H1 (cell line): Measurements from ENCODE around the gene CACNA2D1. TPM values are rescaled to one million over a fixed set of nuclear protein-coding genes. Genes with fewer than 3 reads are reported as not detected.

Experiments
- CTCF ChIA-PET: fragments of 300-600 bp; sonication (Branson Sonifier 250); formaldehyde crosslinking; loops from one replicate; lab custom pipeline; 2021; ENCODE audit not compliant: partially characterized antibody; lab: Charles Lee
- POLR2A ChIA-PET: fragments of 300-600 bp; sonication (Branson Sonifier 250); formaldehyde crosslinking; loops from one replicate; lab custom pipeline; 2021; ENCODE audit warnings: inconsistent platforms; ENCODE audit not compliant: partially characterized antibody; lab: Charles Lee
- DNase-seq, 2 experiments: peaks; one replicate each; pipeline versions ENCODE4 v3.0.0 to v3.0.0-alpha.2; 2010 to 2022; ENCODE audit warnings: low spot score in 2 of 2, low read depth in 1 of 2, mixed read lengths in 1 of 2
- FAIRE-seq: peaks from 2 replicates; lab custom pipeline; 2011; peaks lifted over from hg19 to GRCh38; lab: Jason Lieb, UNC
- H2AFZ ChIP-seq: 2 replicates; pipeline ENCODE4 v1.8.1; 2012; ENCODE audit warnings: low read length, inconsistent platforms
- H2AK5ac ChIP-seq: 2 replicates; pipeline ENCODE4 v1.6.1; 2013; ENCODE audit warnings: low read depth, low read length
- H2BK120ac ChIP-seq: replicated peaks from 2 replicates; pipeline ENCODE3; 2013; ENCODE audit warnings: low read depth, low read length, inconsistent platforms
- H2BK12ac ChIP-seq: 2 replicates; pipeline ENCODE4 v1.6.1; 2013; ENCODE audit warnings: low read depth, low read length
- H2BK15ac ChIP-seq: 2 replicates; pipeline ENCODE4 v1.6.1; 2013; ENCODE audit warnings: low read length
- H2BK20ac ChIP-seq: 2 replicates; pipeline ENCODE4 v1.6.1; 2013; ENCODE audit warnings: low read length
- H2BK5ac ChIP-seq: 2 replicates; pipeline ENCODE4 v1.6.1; 2013; ENCODE audit warnings: low read depth, low read length
- H3K14ac ChIP-seq: 2 replicates; pipeline ENCODE4 v1.6.1; 2013; ENCODE audit warnings: inconsistent platforms; ENCODE audit not compliant: insufficient read length
- H3K18ac ChIP-seq: 2 replicates; pipeline ENCODE4 v1.6.1; 2013; ENCODE audit warnings: low read length; ENCODE audit errors: extremely low read depth
- H3K23ac ChIP-seq: 2 replicates; pipeline ENCODE4 v1.6.1; 2013; ENCODE audit warnings: inconsistent platforms; ENCODE audit not compliant: insufficient read length
- H3K23me2 ChIP-seq: 2 replicates; pipeline ENCODE4 v1.6.1; 2013; ENCODE audit warnings: low read depth, low read length
- H3K27ac ChIP-seq: 2 replicates; pipeline ENCODE4 v1.6.1; 2011; ENCODE audit warnings: low read depth, low read length, inconsistent platforms
- H3K27me3 ChIP-seq, 4 experiments: replicated peaks in 1 of 4; 1 replicate in 1 of 4; 2 replicates in 3 of 4; pipeline versions ENCODE4 v1.6.1 to v1.8.1; 2011 to 2013; ENCODE audit warnings: low read length in 3 of 4, mild to moderate bottlenecking in 3 of 4, inconsistent platforms in 2 of 4, mixed read lengths in 2 of 4, moderate library complexity in 1 of 4; ENCODE audit not compliant: control insufficient read depth in 3 of 4, insufficient read depth in 3 of 4; ENCODE audit errors: extremely low read depth in 1 of 4
- H3K36me3 ChIP-seq, 4 experiments: 2 replicates each; pipeline versions ENCODE4 v1.6.1 to v1.8.1; 2011 to 2013; ENCODE audit warnings: mild to moderate bottlenecking in 4 of 4, low read length in 3 of 4, moderate library complexity in 2 of 4, control low read depth in 1 of 4, inconsistent platforms in 1 of 4; ENCODE audit not compliant: insufficient read depth in 4 of 4, control insufficient read depth in 2 of 4
- H3K4ac ChIP-seq: replicated peaks from 2 replicates; pipeline ENCODE3; 2013; ENCODE audit warnings: low read length, low read depth, mixed read lengths, inconsistent platforms; ENCODE audit not compliant: insufficient read length
- H3K4me1 ChIP-seq, 4 experiments: replicated peaks in 1 of 4; 1 replicate in 1 of 4; 2 replicates in 3 of 4; pipeline versions ENCODE4 v1.6.1 to v1.8.1; 2011 to 2013; ENCODE audit warnings: low read length in 3 of 4, inconsistent platforms in 2 of 4, mixed read lengths in 1 of 4; ENCODE audit not compliant: insufficient read depth in 4 of 4, control insufficient read depth in 3 of 4
- H3K4me2 ChIP-seq, 2 experiments: 2 replicates each; pipeline versions ENCODE4 v1.6.1 to v1.8.1; 2011 to 2013; ENCODE audit warnings: low read depth in 2 of 2, low read length in 2 of 2, control low read depth in 1 of 2, inconsistent platforms in 1 of 2, mild to moderate bottlenecking in 1 of 2; ENCODE audit not compliant: insufficient read depth in 1 of 2
- H3K4me3 ChIP-seq, 4 experiments: fragments of 200-600, 300-600 bp in 1 of 4; sonication (generic), shearing (Covaris generic), sonication (Bioruptor Twin) in 1 of 4; 2 replicates each; pipeline versions ENCODE4 v1.5.1 to v1.8.1; 2011 to 2016; ENCODE audit warnings: low read length in 4 of 4, low read depth in 3 of 4, control low read depth in 2 of 4, inconsistent platforms in 2 of 4, mild to moderate bottlenecking in 2 of 4, mixed read lengths in 1 of 4, moderate library complexity in 1 of 4; ENCODE audit not compliant: insufficient read depth in 2 of 4; ENCODE audit errors: extremely low read depth in 1 of 4
- H3K56ac ChIP-seq: replicated peaks from 2 replicates; pipeline ENCODE3; 2013; ENCODE audit warnings: low read depth, mild to moderate bottlenecking, mixed read lengths, low read length, inconsistent platforms; ENCODE audit not compliant: insufficient read length
- H3K79me1 ChIP-seq: 2 replicates; pipeline ENCODE4 v1.6.1; 2013; ENCODE audit warnings: low read depth, low read length, control low read depth
- H3K79me2 ChIP-seq, 2 experiments: 2 replicates each; pipeline versions ENCODE4 v1.6.1 to v1.8.1; 2012 to 2013; ENCODE audit warnings: low read length in 2 of 2, mild to moderate bottlenecking in 2 of 2, inconsistent platforms in 1 of 2; ENCODE audit not compliant: insufficient read depth in 2 of 2, control insufficient read depth in 1 of 2
- H3K9ac ChIP-seq, 4 experiments: replicated peaks in 1 of 4; 1 replicate in 1 of 4; 2 replicates in 3 of 4; pipeline versions ENCODE4 v1.6.1 to v1.8.1; 2011 to 2013; ENCODE audit warnings: low read depth in 3 of 4, low read length in 3 of 4, control low read depth in 2 of 4, mild to moderate bottlenecking in 2 of 4, moderate library complexity in 2 of 4, inconsistent platforms in 1 of 4; ENCODE audit errors: extremely low read depth in 1 of 4
- H3K9me3 ChIP-seq, 2 experiments: 2 replicates each; pipeline versions ENCODE4 v1.6.1 to v1.8.1; 2012 to 2013; ENCODE audit warnings: mild to moderate bottlenecking in 2 of 2, moderate library complexity in 2 of 2, control low read depth in 1 of 2, inconsistent platforms in 1 of 2, low read depth in 1 of 2, low read length in 1 of 2, mixed read lengths in 1 of 2; ENCODE audit not compliant: insufficient read depth in 2 of 2
- H4K20me1 ChIP-seq, 2 experiments: replicated peaks in 1 of 2; 2 replicates each; pipeline versions ENCODE3 to v1.8.1; 2011 to 2013; ENCODE audit warnings: inconsistent platforms in 2 of 2, low read length in 2 of 2, mild to moderate bottlenecking in 1 of 2; ENCODE audit not compliant: insufficient read depth in 2 of 2, control insufficient read depth in 1 of 2
- H4K5ac ChIP-seq: 2 replicates; pipeline ENCODE4 v1.6.1; 2013; ENCODE audit warnings: low read length, low read depth, mixed read lengths, inconsistent platforms; ENCODE audit not compliant: insufficient read length
- H4K8ac ChIP-seq: 2 replicates; pipeline ENCODE4 v1.8.0; 2013; ENCODE audit warnings: mild to moderate bottlenecking, moderate library complexity, low read length, inconsistent platforms; ENCODE audit not compliant: insufficient read depth; ENCODE audit errors: extremely low read depth
- H4K91ac ChIP-seq: replicated peaks from 2 replicates; pipeline ENCODE3; 2013; ENCODE audit warnings: low read length, mixed read lengths, inconsistent platforms; ENCODE audit not compliant: insufficient read length
- ATF3 ChIP-seq: IDR thresholded peaks from 2 replicates; pipeline ENCODE4 v1.6.1; 2011; ENCODE audit warnings: low read depth, mild to moderate bottlenecking, low read length; ENCODE audit not compliant: insufficient read depth
- BACH1 ChIP-seq: IDR thresholded peaks from 2 replicates; pipeline ENCODE4 v1.6.1; 2012; ENCODE audit warnings: low read length, improper control_type of control experiment
- CBX5 ChIP-seq: fragments of 300-800, 300-1000 bp; sonication (generic); IDR thresholded peaks from 2 replicates; pipeline ENCODE4 v1.7.1; 2016; ENCODE audit warnings: antibody characterized with exemption, low read length, low read depth
- FOSL1 ChIP-seq: IDR thresholded peaks from 2 replicates; pipeline ENCODE4 v1.6.1; 2011; ENCODE audit warnings: mild to moderate bottlenecking, low read depth, low read length, moderate library complexity; ENCODE audit not compliant: insufficient read depth
- RNF2 ChIP-seq: fragments of 200-900, 300-1000 bp; sonication (generic); IDR thresholded peaks from 2 replicates; pipeline ENCODE4 v1.7.1; 2016; ENCODE audit warnings: borderline replicate concordance, low read depth, mild to moderate bottlenecking, antibody characterized with exemption, low read length; ENCODE audit not compliant: poor library complexity, severe bottlenecking; ENCODE audit errors: missing control alignments
- SIX5 ChIP-seq: IDR thresholded peaks from 2 replicates; pipeline ENCODE4 v1.6.1; 2011; ENCODE audit warnings: mild to moderate bottlenecking, low read depth, low read length
- SP1 ChIP-seq: IDR thresholded peaks from 2 replicates; pipeline ENCODE4 v1.6.1; 2011; ENCODE audit warnings: low read depth, low read length
- SRF ChIP-seq: IDR thresholded peaks from 2 replicates; pipeline ENCODE4 v1.6.1; 2011; ENCODE audit warnings: mild to moderate bottlenecking, low read depth, low read length, moderate library complexity
- TAF1 ChIP-seq: IDR thresholded peaks from 2 replicates; pipeline ENCODE4 v1.6.1; 2011; ENCODE audit warnings: mild to moderate bottlenecking, low read depth, low read length
- TBP ChIP-seq: IDR thresholded peaks from 2 replicates; pipeline ENCODE4 v1.6.1; 2011; ENCODE audit warnings: low read depth, low read length, improper control_type of control experiment
- TCF12 ChIP-seq: IDR thresholded peaks from 2 replicates; pipeline ENCODE4 v1.6.1; 2011; ENCODE audit warnings: low read depth, mild to moderate bottlenecking, low read length
- WGBS, 2 experiments: shearing (Covaris generic) in 1 of 2; methylation state at CpG; one replicate each; pipeline versions ENCODE4 v1.1.6 to v1.1.7; 2013 to 2015; ENCODE audit warnings: low lambda C conversion rate in 2 of 2, mixed read lengths in 2 of 2, inconsistent platforms in 1 of 2, low coverage in 1 of 2, missing lambda C conversion rate in 1 of 2; ENCODE audit not compliant: insufficient replicate concordance in 2 of 2, insufficient coverage in 1 of 2, insufficient read length in 1 of 2; ENCODE audit errors: extremely low coverage in 1 of 2, missing lambda C conversion rate in 1 of 2; 5-methylcytosine and 5-hydroxymethylcytosine counted together
- polyA plus RNA-seq, 7 experiments: library from polyadenylated mRNA; depleted of rRNA in 3 of 7; stranded (reverse) in 5 of 7; unstranded in 2 of 7; fragments of >200 nt in 5 of 7; fragments of 200-250 nt in 2 of 7; gene quantifications; 1 replicate in 5 of 7; 2 replicates in 1 of 7; 4 replicates in 1 of 7; pipeline versions ENCODE4 v1.2.1 to v1.2.3, GENCODE V29; 2011 to 2013; ENCODE audit warnings: missing spikeins in 2 of 7, mixed read lengths in 2 of 7
- total RNA-seq: library from RNA; stranded (reverse); fragmentation: NEBNext Ultra II Directional; extraction: Animal tissue kit (Norgen Biotek cat#: 25700); gene quantifications from 2 replicates; pipeline ENCODE4 v1.2.1, GENCODE V29; 2021

CACNA2D1 gene
- total and polyA plus RNA-seq, 2 of the 8 experiments (the other 6 are each of a cell fraction or from before 2014, with no cell fraction given), result 4.3 to 27.3 TPM

GRCh38 chr7:82294382-82294784 is 149.2 kb downstream of the CACNA2D1 start:
- CTCF ChIA-PET, result interaction anchor here (0.6 kb wide), 3 partner anchors 8 to 814 kb away, joined by 3 to 4 read pairs (median 3); no protein-coding TSS in a partner anchor

More at GRCh38 chr7:82294382-82294784, 149.2 kb downstream of the CACNA2D1 start:
- H3K4me3 ChIP-seq, result no peak overlapping the region
- POLR2A ChIA-PET, result no interaction called here
- no peak overlapping the region for H2AFZ ChIP-seq
- no peaks in the 10 kb centered on the region for H3K9me3 ChIP-seq
- H3K27ac ChIP-seq, result no peak overlapping the region
- H3K56ac ChIP-seq, result no peak overlapping the region
- no peak for DNase-seq
- no peak overlapping the region for H2BK5ac ChIP-seq
- peaks cover 0 to 8% (median 0%) of the 10 kb centered on the region in 4 experiments; a peak in 1 of 7 replicates for H3K4me1 ChIP-seq
- no peak overlapping the region for H2BK15ac ChIP-seq
- H3K9ac ChIP-seq, result no peak overlapping the region
- H3K79me1 ChIP-seq, result no peaks in the 10 kb centered on the region
- TF ChIP-seq TCF12 (no peak), FOSL1 (no peak), BACH1 (no peak), TAF1 (no peak), SIX5 (no peak), TBP (no peak), SRF (no peak), CBX5 (no peak), ATF3 (no peak), RNF2 (no peak), SP1 (no peak)
- TF ChIP-seq, all 59 proteins: peak for 0
- no peak overlapping the region for H2BK120ac ChIP-seq
- no peak overlapping the region for H3K23ac ChIP-seq
- no peak overlapping the region for H3K14ac ChIP-seq
- H2BK20ac ChIP-seq, result no peak overlapping the region
- H3K4ac ChIP-seq, result no peak overlapping the region
- no peaks in the 10 kb centered on the region for H4K20me1 ChIP-seq
- H3K36me3 ChIP-seq, result no peaks in the 10 kb centered on the region; a peak in 1 of 8 replicates
- no peak overlapping the region for H4K91ac ChIP-seq
- WGBS, 2 experiments, result 88% methylated on average over 1 of the region's 1 CpG; no CpG with 5 or more reads in 1 of the 2 experiments
- no peak overlapping the region for H2AK5ac ChIP-seq
- no peaks in the 10 kb centered on the region for H3K23me2 ChIP-seq
- FAIRE-seq, result no peak
- H3K79me2 ChIP-seq, result no peaks in the 10 kb centered on the region
- H3K18ac ChIP-seq, result no peak overlapping the region
- no peak overlapping the region for H4K8ac ChIP-seq
- no peak overlapping the region for H3K4me2 ChIP-seq
- H4K5ac ChIP-seq, result no peak overlapping the region
- no peak overlapping the region for H2BK12ac ChIP-seq
- no peaks in the 10 kb centered on the region for H3K27me3 ChIP-seq
